ENCODE measurements around the gene MOV10L1. TPM values are rescaled to one million over a fixed set of nuclear protein-coding genes. Genes with fewer than 3 reads are reported as not detected.

MOV10L1 gene
- total and polyA plus RNA-seq, 9 donors = 0.94 to 6.3 (median 2.0) TPM

- Histone ChIP-seq H3K36me3 (no peaks in the 10 kb centered on the region), H3K9me3 (no peaks in the 10 kb centered on the region), H3K4me1 (ENCODE audit: insufficient read depth) (no peaks in the 10 kb centered on the region), H3K27ac (no peak overlapping the region), H3K4me3 (no peak overlapping the region), H3K27me3 (no peaks in the 10 kb centered on the region)
- intact Hi-C loops (cut with DNase I) = no loop called here
- WGBS, 3 donors = 65 to 76% (median 71%) methylated on average over 29 to 35 of the region's 35 CpGs
- DNase-seq = no peak
- no peak for TF ChIP-seq POLR2A (IDR thresholded peaks at IDR 0.05)
- TF ChIP-seq EP300 (IDR thresholded peaks at IDR 0.05) = no peak
- no peak for TF ChIP-seq CTCF (IDR thresholded peaks at IDR 0.05)
These were observed 44.4 kb upstream of the MOV10L1 start for GRCh38 chr22:50045211-50046018.

- no peak for DNase-seq
- TF ChIP-seq POLR2A (IDR thresholded peaks at IDR 0.05) (no peak), EP300 (IDR thresholded peaks at IDR 0.05) (no peak), CTCF (IDR thresholded peaks at IDR 0.05) (no peak)
These were observed 43.8 kb upstream of the MOV10L1 start for GRCh38 chr22:50046019-50046415.

GRCh38 chr22:50046481-50047245, 43.1 kb upstream of the MOV10L1 start:
- H3K9me3 ChIP-seq = no peaks in the 10 kb centered on the region
- intact Hi-C loops (cut with DNase I) = no loop called here
- WGBS, 3 donors = 83 to 84% (median 84%) methylated on average over 25 to 27 of the region's 27 CpGs
- H3K36me3 ChIP-seq = no peaks in the 10 kb centered on the region
- no peak for DNase-seq
- H3K27me3 ChIP-seq = no peaks in the 10 kb centered on the region
- H3K4me1 ChIP-seq (ENCODE audit: insufficient read depth) = no peaks in the 10 kb centered on the region
- H3K27ac ChIP-seq = no peak overlapping the region
- H3K4me3 ChIP-seq = no peak overlapping the region
- TF ChIP-seq CTCF (IDR thresholded peaks at IDR 0.05) (no peak), EP300 (IDR thresholded peaks at IDR 0.05) (no peak), POLR2A (IDR thresholded peaks at IDR 0.05) (no peak)

More at GRCh38 chr22:50046019-50046415, 43.8 kb upstream of the MOV10L1 start:
- Histone ChIP-seq H3K27ac (no peak overlapping the region), H3K9me3 (no peaks in the 10 kb centered on the region), H3K4me1 (ENCODE audit: insufficient read depth) (no peaks in the 10 kb centered on the region), H3K27me3 (no peaks in the 10 kb centered on the region), H3K4me3 (no peak overlapping the region), H3K36me3 (no peaks in the 10 kb centered on the region)
- WGBS, 3 donors = 74 to 83% (median 80%) methylated on average over 15 to 19 of the region's 19 CpGs
- intact Hi-C loops (cut with DNase I) = no loop called here

- no peak for DNase-seq
- no peaks in the 10 kb centered on the region for H3K4me1 ChIP-seq (ENCODE audit: insufficient read depth)
- 85 to 90% (median 90%) methylated on average over 16 of the region's 16 CpGs for WGBS, 3 donors
- TF ChIP-seq POLR2A (IDR thresholded peaks at IDR 0.05) (no peak), CTCF (IDR thresholded peaks at IDR 0.05) (no peak), EP300 (IDR thresholded peaks at IDR 0.05) (no peak)
- intact Hi-C loops (cut with DNase I) = no loop called here
- H3K9me3 ChIP-seq = no peaks in the 10 kb centered on the region
- no peaks in the 10 kb centered on the region for H3K36me3 ChIP-seq
- H3K27me3 ChIP-seq = no peaks in the 10 kb centered on the region
- H3K4me3 ChIP-seq = no peak overlapping the region
- H3K27ac ChIP-seq = no peak overlapping the region
These were observed 42.5 kb upstream of the MOV10L1 start for GRCh38 chr22:50047346-50047745.
